GM12878 (cell line): Measurements from ENCODE around the gene NAA38. TPM values are rescaled to one million over a fixed set of nuclear protein-coding genes. Genes with fewer than 3 reads are reported as not detected.

Experiments
- GABPA ChIP-seq: IDR thresholded peaks from 2 replicates; pipeline ENCODE4 v1.6.1; 2014; ENCODE audit warnings: antibody characterized with exemption, low read depth, mild to moderate bottlenecking, inconsistent platforms
- KAT2A ChIP-seq: conservative IDR thresholded peaks from 2 replicates; pipeline ENCODE4 v1.6.1; 2011; ENCODE audit warnings: low read depth, low read length; ENCODE audit not compliant: control insufficient read depth
- NBN ChIP-seq: fragments of 450-650 bp; IDR thresholded peaks from 2 replicates; pipeline ENCODE4 v1.6.1; 2016
- NR2F1 ChIP-seq: fragments of 450-650 bp; conservative IDR thresholded peaks from 2 replicates; pipeline ENCODE4 v1.6.1; 2017; ENCODE audit warnings: mild to moderate bottlenecking
- RAD51 ChIP-seq: fragments of 450-650 bp; IDR thresholded peaks from 2 replicates; pipeline ENCODE4 v1.6.1; 2016; ENCODE audit warnings: moderate library complexity, mild to moderate bottlenecking, inconsistent platforms
- TARDBP ChIP-seq: IDR thresholded peaks from 2 replicates; pipeline ENCODE4 v1.6.1; 2016; ENCODE audit warnings: borderline replicate concordance
- YBX1 ChIP-seq: fragments of 450-650 bp; IDR thresholded peaks from 2 replicates; pipeline ENCODE4 v1.6.1; 2016; ENCODE audit warnings: antibody characterized with exemption
- ZNF24 ChIP-seq: fragments of 450-650 bp; IDR thresholded peaks from 2 replicates; pipeline ENCODE4 v1.6.1; 2017; ENCODE audit warnings: antibody characterized with exemption, mild to moderate bottlenecking
- ZNF622 ChIP-seq: fragments of 450-650 bp; IDR thresholded peaks from 2 replicates; pipeline ENCODE4 v1.6.1; 2017; ENCODE audit warnings: mild to moderate bottlenecking, inconsistent platforms
- polyA plus RNA-seq, 11 experiments: library from polyadenylated mRNA; depleted of rRNA in 4 of 11; unstranded in 6 of 11; stranded (reverse) in 5 of 11; fragments of >200 nt; fragmentation: Nextera tagmentation in 4 of 11; fragmentation: Illumina TruSeq in 1 of 11; extraction: Ambion mirVana in 4 of 11; extraction: Trizol in 1 of 11; gene quantifications; 1 replicate in 1 of 11; 2 replicates in 10 of 11; pipeline versions ENCODE4 v1.2.1 to v1.2.3, GENCODE V29; 2011 to 2016; ENCODE audit warnings: inconsistent platforms in 2 of 11, missing spikeins in 2 of 11, low read depth in 1 of 11
- total RNA-seq, 4 experiments: library from RNA; depleted of rRNA in 3 of 4; stranded (reverse); fragments of >200 nt in 3 of 4; fragmentation: Illumina TruSeq in 1 of 4; extraction: Trizol in 1 of 4; gene quantifications; 2 replicates each; pipeline versions ENCODE4 v1.2.1 to v1.2.3, GENCODE V29; 2013 to 2021
- TF ChIP-seq, protein P1 (sequence below): fragments of 450-650 bp; IDR thresholded peaks from 2 replicates; pipeline ENCODE4 v1.6.1; 2016; ENCODE audit warnings: mild to moderate bottlenecking, moderate library complexity, borderline replicate concordance
- TF ChIP-seq, protein P2 (sequence below): fragments of 450-650 bp; formaldehyde crosslinking; IDR thresholded peaks from 2 replicates; pipeline ENCODE4 v1.4.0; 2022; ENCODE audit warnings: mild to moderate bottlenecking, moderate library complexity
- TF ChIP-seq, protein P3 (sequence below): fragments of 450-650 bp; IDR thresholded peaks from 2 replicates; pipeline ENCODE4 v1.6.1; 2018; ENCODE audit warnings: borderline replicate concordance, mild to moderate bottlenecking; ENCODE audit not compliant: partially characterized antibody
- TF ChIP-seq, protein P4 (sequence below): fragments of 450-650 bp; IDR thresholded peaks from 2 replicates; pipeline ENCODE4 v1.6.1; 2016; ENCODE audit warnings: mild to moderate bottlenecking
- TF ChIP-seq, protein P5 (sequence below): fragments of 450-650 bp; IDR thresholded peaks from 2 replicates; pipeline ENCODE4 v1.6.1; 2016; ENCODE audit warnings: mild to moderate bottlenecking
- TF ChIP-seq, protein P6 (sequence below): fragments of 450-650 bp; IDR thresholded peaks from 2 replicates; pipeline ENCODE4 v1.6.1; 2017; ENCODE audit warnings: low read depth, mild to moderate bottlenecking, moderate library complexity

The NAA38 gene
- total and polyA plus RNA-seq, 10 of the 15 experiments (the other 5 are each of a cell fraction or from before 2014, with no cell fraction given), result 31.5 to 337 (median 215) TPM

DNA sequence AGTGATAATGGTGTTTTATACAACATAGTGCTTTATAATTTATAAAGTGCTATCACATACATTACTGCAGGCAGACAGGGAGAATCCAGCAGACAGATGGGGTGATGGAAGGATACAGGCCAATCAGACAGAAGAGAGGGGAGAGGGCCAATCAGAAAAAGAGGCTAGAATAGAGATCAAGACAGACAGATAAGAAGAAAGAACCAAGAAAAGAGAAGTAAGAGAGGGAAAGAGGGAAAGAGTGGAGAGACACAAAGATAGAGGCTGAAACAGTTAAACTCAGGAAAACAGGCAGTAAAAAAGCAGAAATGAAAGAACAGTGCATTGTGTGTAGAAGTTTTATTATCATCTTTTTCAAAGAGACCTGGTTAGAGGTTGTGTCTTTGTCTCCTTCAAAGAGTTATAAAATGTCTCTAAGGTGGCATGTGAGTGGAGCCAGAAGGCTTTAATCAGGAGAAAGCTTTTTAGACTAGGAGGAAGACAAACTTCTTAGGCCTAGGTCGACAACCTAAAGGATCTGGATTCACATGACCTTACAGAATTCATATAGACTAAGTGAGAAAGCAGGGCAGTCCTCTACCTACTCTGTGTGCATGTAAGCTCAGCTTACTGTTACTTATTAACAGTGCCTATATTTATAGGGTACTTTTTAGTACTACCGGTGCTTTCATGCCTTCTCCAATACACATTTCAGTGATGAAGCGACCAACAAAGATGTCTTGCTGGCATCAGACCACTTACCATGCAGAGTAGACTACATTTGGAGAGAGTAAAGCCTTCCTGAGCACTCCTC is 22.9 kb upstream of the NAA38 start (continued):
- TF ChIP-seq, protein P1, sequence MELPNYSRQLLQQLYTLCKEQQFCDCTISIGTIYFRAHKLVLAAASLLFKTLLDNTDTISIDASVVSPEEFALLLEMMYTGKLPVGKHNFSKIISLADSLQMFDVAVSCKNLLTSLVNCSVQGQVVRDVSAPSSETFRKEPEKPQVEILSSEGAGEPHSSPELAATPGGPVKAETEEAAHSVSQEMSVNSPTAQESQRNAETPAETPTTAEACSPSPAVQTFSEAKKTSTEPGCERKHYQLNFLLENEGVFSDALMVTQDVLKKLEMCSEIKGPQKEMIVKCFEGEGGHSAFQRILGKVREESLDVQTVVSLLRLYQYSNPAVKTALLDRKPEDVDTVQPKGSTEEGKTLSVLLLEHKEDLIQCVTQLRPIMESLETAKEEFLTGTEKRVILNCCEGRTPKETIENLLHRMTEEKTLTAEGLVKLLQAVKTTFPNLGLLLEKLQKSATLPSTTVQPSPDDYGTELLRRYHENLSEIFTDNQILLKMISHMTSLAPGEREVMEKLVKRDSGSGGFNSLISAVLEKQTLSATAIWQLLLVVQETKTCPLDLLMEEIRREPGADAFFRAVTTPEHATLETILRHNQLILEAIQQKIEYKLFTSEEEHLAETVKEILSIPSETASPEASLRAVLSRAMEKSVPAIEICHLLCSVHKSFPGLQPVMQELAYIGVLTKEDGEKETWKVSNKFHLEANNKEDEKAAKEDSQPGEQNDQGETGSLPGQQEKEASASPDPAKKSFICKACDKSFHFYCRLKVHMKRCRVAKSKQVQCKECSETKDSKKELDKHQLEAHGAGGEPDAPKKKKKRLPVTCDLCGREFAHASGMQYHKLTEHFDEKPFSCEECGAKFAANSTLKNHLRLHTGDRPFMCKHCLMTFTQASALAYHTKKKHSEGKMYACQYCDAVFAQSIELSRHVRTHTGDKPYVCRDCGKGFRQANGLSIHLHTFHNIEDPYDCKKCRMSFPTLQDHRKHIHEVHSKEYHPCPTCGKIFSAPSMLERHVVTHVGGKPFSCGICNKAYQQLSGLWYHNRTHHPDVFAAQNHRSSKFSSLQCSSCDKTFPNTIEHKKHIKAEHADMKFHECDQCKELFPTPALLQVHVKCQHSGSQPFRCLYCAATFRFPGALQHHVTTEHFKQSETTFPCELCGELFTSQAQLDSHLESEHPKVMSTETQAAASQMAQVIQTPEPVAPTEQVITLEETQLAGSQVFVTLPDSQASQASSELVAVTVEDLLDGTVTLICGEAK, result no peak
- TF ChIP-seq, protein P2, sequence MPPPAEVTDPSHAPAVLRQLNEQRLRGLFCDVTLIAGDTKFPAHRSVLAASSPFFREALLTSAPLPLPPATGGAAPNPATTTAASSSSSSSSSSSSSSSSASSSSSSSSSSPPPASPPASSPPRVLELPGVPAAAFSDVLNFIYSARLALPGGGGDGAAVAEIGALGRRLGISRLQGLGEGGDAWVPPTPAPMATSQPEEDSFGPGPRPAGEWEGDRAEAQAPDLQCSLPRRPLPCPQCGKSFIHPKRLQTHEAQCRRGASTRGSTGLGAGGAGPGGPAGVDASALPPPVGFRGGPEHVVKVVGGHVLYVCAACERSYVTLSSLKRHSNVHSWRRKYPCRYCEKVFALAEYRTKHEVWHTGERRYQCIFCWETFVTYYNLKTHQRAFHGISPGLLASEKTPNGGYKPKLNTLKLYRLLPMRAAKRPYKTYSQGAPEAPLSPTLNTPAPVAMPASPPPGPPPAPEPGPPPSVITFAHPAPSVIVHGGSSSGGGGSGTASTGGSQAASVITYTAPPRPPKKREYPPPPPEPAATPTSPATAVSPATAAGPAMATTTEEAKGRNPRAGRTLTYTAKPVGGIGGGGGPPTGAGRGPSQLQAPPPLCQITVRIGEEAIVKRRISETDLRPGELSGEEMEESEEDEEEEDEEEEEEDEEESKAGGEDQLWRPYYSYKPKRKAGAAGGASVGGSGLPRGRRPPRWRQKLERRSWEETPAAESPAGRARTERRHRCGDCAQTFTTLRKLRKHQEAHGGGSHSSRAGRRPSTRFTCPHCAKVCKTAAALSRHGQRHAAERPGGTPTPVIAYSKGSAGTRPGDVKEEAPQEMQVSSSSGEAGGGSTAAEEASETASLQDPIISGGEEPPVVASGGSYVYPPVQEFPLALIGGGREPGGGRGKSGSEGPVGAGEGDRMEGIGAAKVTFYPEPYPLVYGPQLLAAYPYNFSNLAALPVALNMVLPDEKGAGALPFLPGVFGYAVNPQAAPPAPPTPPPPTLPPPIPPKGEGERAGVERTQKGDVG (CRISPR knock-in tag), result no peak
- TF ChIP-seq YBX1 (no peak), ZNF622 (no peak), ZNF24 (no peak), TARDBP (no peak), NBN (peak; percentile 83), KAT2A (no peak), GABPA (no peak), RAD51 (0 out of 2 replicates have a peak, but pooled peaks have one; percentile 29), NR2F1 (no peak)
- TF ChIP-seq, protein P3, sequence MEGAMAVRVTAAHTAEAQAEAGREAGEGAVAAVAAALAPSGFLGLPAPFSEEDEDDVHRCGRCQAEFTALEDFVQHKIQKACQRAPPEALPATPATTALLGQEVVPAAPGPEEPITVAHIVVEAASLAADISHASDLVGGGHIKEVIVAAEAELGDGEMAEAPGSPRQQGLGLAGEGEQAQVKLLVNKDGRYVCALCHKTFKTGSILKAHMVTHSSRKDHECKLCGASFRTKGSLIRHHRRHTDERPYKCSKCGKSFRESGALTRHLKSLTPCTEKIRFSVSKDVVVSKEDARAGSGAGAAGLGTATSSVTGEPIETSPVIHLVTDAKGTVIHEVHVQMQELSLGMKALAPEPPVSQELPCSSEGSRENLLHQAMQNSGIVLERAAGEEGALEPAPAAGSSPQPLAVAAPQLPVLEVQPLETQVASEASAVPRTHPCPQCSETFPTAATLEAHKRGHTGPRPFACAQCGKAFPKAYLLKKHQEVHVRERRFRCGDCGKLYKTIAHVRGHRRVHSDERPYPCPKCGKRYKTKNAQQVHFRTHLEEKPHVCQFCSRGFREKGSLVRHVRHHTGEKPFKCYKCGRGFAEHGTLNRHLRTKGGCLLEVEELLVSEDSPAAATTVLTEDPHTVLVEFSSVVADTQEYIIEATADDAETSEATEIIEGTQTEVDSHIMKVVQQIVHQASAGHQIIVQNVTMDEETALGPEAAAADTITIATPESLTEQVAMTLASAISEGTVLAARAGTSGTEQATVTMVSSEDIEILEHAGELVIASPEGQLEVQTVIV, result peak; percentile 10
- TF ChIP-seq, protein P4, sequence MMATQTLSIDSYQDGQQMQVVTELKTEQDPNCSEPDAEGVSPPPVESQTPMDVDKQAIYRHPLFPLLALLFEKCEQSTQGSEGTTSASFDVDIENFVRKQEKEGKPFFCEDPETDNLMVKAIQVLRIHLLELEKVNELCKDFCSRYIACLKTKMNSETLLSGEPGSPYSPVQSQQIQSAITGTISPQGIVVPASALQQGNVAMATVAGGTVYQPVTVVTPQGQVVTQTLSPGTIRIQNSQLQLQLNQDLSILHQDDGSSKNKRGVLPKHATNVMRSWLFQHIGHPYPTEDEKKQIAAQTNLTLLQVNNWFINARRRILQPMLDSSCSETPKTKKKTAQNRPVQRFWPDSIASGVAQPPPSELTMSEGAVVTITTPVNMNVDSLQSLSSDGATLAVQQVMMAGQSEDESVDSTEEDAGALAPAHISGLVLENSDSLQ, result peak; percentile 36; the same call in 1 of the 2 replicates
- TF ChIP-seq, protein P5, sequence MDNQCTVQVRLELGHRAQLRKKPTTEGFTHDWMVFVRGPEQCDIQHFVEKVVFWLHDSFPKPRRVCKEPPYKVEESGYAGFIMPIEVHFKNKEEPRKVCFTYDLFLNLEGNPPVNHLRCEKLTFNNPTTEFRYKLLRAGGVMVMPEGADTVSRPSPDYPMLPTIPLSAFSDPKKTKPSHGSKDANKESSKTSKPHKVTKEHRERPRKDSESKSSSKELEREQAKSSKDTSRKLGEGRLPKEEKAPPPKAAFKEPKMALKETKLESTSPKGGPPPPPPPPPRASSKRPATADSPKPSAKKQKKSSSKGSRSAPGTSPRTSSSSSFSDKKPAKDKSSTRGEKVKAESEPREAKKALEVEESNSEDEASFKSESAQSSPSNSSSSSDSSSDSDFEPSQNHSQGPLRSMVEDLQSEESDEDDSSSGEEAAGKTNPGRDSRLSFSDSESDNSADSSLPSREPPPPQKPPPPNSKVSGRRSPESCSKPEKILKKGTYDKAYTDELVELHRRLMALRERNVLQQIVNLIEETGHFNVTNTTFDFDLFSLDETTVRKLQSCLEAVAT, result peak; percentile 39; the same call in 1 of the 2 replicates
- TF ChIP-seq, protein P6, sequence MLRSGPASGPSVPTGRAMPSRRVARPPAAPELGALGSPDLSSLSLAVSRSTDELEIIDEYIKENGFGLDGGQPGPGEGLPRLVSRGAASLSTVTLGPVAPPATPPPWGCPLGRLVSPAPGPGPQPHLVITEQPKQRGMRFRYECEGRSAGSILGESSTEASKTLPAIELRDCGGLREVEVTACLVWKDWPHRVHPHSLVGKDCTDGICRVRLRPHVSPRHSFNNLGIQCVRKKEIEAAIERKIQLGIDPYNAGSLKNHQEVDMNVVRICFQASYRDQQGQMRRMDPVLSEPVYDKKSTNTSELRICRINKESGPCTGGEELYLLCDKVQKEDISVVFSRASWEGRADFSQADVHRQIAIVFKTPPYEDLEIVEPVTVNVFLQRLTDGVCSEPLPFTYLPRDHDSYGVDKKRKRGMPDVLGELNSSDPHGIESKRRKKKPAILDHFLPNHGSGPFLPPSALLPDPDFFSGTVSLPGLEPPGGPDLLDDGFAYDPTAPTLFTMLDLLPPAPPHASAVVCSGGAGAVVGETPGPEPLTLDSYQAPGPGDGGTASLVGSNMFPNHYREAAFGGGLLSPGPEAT, result peak; percentile 65
